Mesothelial cell of epicardium (in vitro differentiated cells): ENCODE measurements around the gene ACVR1B. TPM values are rescaled to one million over a fixed set of nuclear protein-coding genes. Genes with fewer than 3 reads are reported as not detected.

ENCODE experiments used
- DNase-seq, 2 experiments: peaks; one replicate each; pipeline ENCODE4 v3.0.0; 2021; ENCODE audit warnings: low spot score in 2 of 2; ENCODE audit not compliant: unreplicated experiment in 2 of 2
- H3K27ac Mint-ChIP-seq: 2 replicates; pipeline ENCODE4 v1.8.0; 2021; ENCODE audit warnings: mixed read lengths
- H3K27me3 Mint-ChIP-seq: 2 replicates; pipeline ENCODE4 v1.8.0; 2021; ENCODE audit warnings: low read depth, mixed read lengths
- H3K36me3 Mint-ChIP-seq: 2 replicates; pipeline ENCODE4 v1.8.0; 2021; ENCODE audit warnings: mixed read lengths
- H3K4me1 Mint-ChIP-seq: 2 replicates; pipeline ENCODE4 v1.8.0; 2021; ENCODE audit warnings: mixed read lengths
- H3K4me3 Mint-ChIP-seq: 2 replicates; pipeline ENCODE4 v1.8.0; 2021; ENCODE audit warnings: mild to moderate bottlenecking, moderate library complexity, mixed read lengths
- H3K9me3 Mint-ChIP-seq: 2 replicates; pipeline ENCODE4 v1.8.0; 2021; ENCODE audit warnings: mixed read lengths
- total RNA-seq: library from RNA; stranded (reverse); gene quantifications from 3 replicates; pipeline ENCODE4 v1.2.1, GENCODE V29; 2021
- TF ChIP-seq, protein P1 (sequence below): fragments of 200-600 bp; sonication (generic); IDR thresholded peaks from one replicate; pipeline ENCODE4 v1.5.0; 2021; ENCODE audit warnings: antibody characterized with exemption; ENCODE audit not compliant: unreplicated experiment

Gene ACVR1B
- total RNA-seq, 1 donor from 2014 or later, result 31.2 TPM

DNA sequence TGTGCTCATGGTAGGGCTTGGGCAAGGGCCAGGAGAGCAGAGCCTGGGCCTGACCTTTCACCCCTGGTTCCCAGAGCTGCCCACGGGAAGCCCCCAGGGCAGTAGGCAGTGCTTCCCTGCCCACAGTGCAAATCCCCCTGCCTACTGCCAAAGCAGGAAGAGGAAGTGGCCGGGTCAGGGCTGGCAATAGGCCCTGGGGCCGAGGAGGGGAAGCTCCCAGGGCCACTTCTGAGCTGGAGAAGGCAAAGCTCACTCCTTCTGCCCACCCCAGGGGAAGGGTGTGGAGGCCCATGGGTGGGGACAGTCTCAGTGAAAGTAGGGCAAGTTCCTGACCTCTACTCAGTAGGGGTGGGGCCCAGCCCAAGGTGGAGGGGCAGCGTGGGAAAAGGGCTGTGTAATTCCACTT lies 94.3 kb downstream of the ACVR1B start:
- no peak overlapping the region for H3K27ac Mint-ChIP-seq
- no peak overlapping the region for H3K4me3 Mint-ChIP-seq

More for the DNA sequence above, 94.3 kb downstream of the ACVR1B start:
- peaks cover 14% of the 10 kb centered on the region for H3K4me1 Mint-ChIP-seq
- no peak for DNase-seq
- TF ChIP-seq, protein P1, sequence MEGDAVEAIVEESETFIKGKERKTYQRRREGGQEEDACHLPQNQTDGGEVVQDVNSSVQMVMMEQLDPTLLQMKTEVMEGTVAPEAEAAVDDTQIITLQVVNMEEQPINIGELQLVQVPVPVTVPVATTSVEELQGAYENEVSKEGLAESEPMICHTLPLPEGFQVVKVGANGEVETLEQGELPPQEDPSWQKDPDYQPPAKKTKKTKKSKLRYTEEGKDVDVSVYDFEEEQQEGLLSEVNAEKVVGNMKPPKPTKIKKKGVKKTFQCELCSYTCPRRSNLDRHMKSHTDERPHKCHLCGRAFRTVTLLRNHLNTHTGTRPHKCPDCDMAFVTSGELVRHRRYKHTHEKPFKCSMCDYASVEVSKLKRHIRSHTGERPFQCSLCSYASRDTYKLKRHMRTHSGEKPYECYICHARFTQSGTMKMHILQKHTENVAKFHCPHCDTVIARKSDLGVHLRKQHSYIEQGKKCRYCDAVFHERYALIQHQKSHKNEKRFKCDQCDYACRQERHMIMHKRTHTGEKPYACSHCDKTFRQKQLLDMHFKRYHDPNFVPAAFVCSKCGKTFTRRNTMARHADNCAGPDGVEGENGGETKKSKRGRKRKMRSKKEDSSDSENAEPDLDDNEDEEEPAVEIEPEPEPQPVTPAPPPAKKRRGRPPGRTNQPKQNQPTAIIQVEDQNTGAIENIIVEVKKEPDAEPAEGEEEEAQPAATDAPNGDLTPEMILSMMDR, result no peak
- H3K9me3 Mint-ChIP-seq, result no peaks in the 10 kb centered on the region
- peaks cover 14% of the 10 kb centered on the region for H3K27me3 Mint-ChIP-seq
- no peaks in the 10 kb centered on the region for H3K36me3 Mint-ChIP-seq

Other genes with a start within 250 kb of the ACVR1B start
- 4.8 to 5.2 TPM (median 5.2 TPM) in 3 replicates for gene FIGNL2, start 103.0 kb upstream of the ACVR1B start, total RNA-seq
- gene ANKRD33, start 63.6 kb upstream of the ACVR1B start, total RNA-seq, result 0.18 to 0.27 TPM (median 0.22 TPM) in 3 replicates
- 0.16 TPM in 1 of 3 replicates, not detected in the others for gene ACVRL1, start 44.2 kb upstream of the ACVR1B start, total RNA-seq
- 20.3 to 24.3 TPM (median 22.0 TPM) in 3 replicates for gene TAMALIN, start 55.2 kb downstream of the ACVR1B start, total RNA-seq
- 138 to 141 TPM (median 141 TPM) in 3 replicates for gene NR4A1, start 99.7 kb downstream of the ACVR1B start, total RNA-seq
- gene ATG101, start 118.3 kb downstream of the ACVR1B start, total RNA-seq, result 29.4 to 32.8 TPM (median 32.6 TPM) in 3 replicates
- gene SMIM41, start 128.0 kb downstream of the ACVR1B start, total RNA-seq, result 0.16 TPM in 1 of 3 replicates, not detected in the others
- 2.7 to 3.0 TPM (median 3.0 TPM) in 3 replicates for gene KRT80, start 240.3 kb downstream of the ACVR1B start, total RNA-seq